ENCODE measurements around the gene CCT2. TPM values are rescaled to one million over a fixed set of nuclear protein-coding genes. Genes with fewer than 3 reads are reported as not detected.

CCT2 gene
- total RNA-seq, 1 donor from 2014 or later, result 77.3 TPM

- no peaks in the 10 kb centered on the region for H3K9me3 ChIP-seq
- DNase-seq (ENCODE audit: extremely low spot score in 2 of 2), result no peak
- no peak for TF ChIP-seq POLR2A (IDR thresholded peaks at IDR 0.05)
- TF ChIP-seq CTCF (IDR thresholded peaks at IDR 0.05), result no peak
- TF ChIP-seq POLR2AphosphoS5 (IDR thresholded peaks at IDR 0.05; ENCODE audit: insufficient read depth in 1 of 2, low read depth in 1 of 2), result no peak
- no peaks in the 10 kb centered on the region for H3K36me3 ChIP-seq
- no peak overlapping the region for H3K27ac ChIP-seq
- no peaks in the 10 kb centered on the region for H3K4me1 ChIP-seq
- H3K4me3 ChIP-seq, result no peak overlapping the region
- intact Hi-C loops (cut with DNase I), result no loop called here
- no peaks in the 10 kb centered on the region for H3K27me3 ChIP-seq
These were observed 34.8 kb downstream of the CCT2 start for GRCh38 chr12:69620077-69620476.

GRCh38 chr12:69620921-69621320, 35.7 kb downstream of the CCT2 start:
- Histone ChIP-seq H3K4me3 (no peak overlapping the region), H3K27ac (no peak overlapping the region), H3K9me3 (no peaks in the 10 kb centered on the region), H3K36me3 (no peaks in the 10 kb centered on the region), H3K4me1 (no peaks in the 10 kb centered on the region), H3K27me3 (no peaks in the 10 kb centered on the region)
- no peak for DNase-seq (ENCODE audit: extremely low spot score in 2 of 2)
- no peak for TF ChIP-seq POLR2A (IDR thresholded peaks at IDR 0.05)
- TF ChIP-seq CTCF (IDR thresholded peaks at IDR 0.05), result no peak
- no peak for TF ChIP-seq POLR2AphosphoS5 (IDR thresholded peaks at IDR 0.05; ENCODE audit: insufficient read depth in 1 of 2, low read depth in 1 of 2)
- intact Hi-C loops (cut with DNase I), result no loop called here

- Histone ChIP-seq H3K4me3 (no peak overlapping the region), H3K4me1 (no peaks in the 10 kb centered on the region), H3K9me3 (no peaks in the 10 kb centered on the region), H3K27ac (no peak overlapping the region), H3K36me3 (no peaks in the 10 kb centered on the region), H3K27me3 (no peaks in the 10 kb centered on the region)
- no peak for DNase-seq (ENCODE audit: extremely low spot score in 2 of 2)
- intact Hi-C loops (cut with DNase I), result no loop called here
- TF ChIP-seq CTCF (IDR thresholded peaks at IDR 0.05) (no peak), POLR2A (IDR thresholded peaks at IDR 0.05) (no peak), POLR2AphosphoS5 (IDR thresholded peaks at IDR 0.05; ENCODE audit: insufficient read depth in 1 of 2, low read depth in 1 of 2) (no peak)
These were observed 36.3 kb downstream of the CCT2 start for GRCh38 chr12:69621551-69621950.

- H3K27me3 ChIP-seq, result no peaks in the 10 kb centered on the region
- H3K27ac ChIP-seq, result no peak overlapping the region
- no peak for DNase-seq (ENCODE audit: extremely low spot score in 2 of 2)
- intact Hi-C loops (cut with DNase I), result no loop called here
- H3K4me3 ChIP-seq, result no peak overlapping the region
- TF ChIP-seq POLR2A (IDR thresholded peaks at IDR 0.05), result no peak
- TF ChIP-seq CTCF (IDR thresholded peaks at IDR 0.05), result no peak
- no peak for TF ChIP-seq POLR2AphosphoS5 (IDR thresholded peaks at IDR 0.05; ENCODE audit: insufficient read depth in 1 of 2, low read depth in 1 of 2)
- H3K9me3 ChIP-seq, result no peaks in the 10 kb centered on the region
- no peaks in the 10 kb centered on the region for H3K4me1 ChIP-seq
- no peaks in the 10 kb centered on the region for H3K36me3 ChIP-seq
These were observed 38.7 kb downstream of the CCT2 start for GRCh38 chr12:69623970-69624369.

DNA sequence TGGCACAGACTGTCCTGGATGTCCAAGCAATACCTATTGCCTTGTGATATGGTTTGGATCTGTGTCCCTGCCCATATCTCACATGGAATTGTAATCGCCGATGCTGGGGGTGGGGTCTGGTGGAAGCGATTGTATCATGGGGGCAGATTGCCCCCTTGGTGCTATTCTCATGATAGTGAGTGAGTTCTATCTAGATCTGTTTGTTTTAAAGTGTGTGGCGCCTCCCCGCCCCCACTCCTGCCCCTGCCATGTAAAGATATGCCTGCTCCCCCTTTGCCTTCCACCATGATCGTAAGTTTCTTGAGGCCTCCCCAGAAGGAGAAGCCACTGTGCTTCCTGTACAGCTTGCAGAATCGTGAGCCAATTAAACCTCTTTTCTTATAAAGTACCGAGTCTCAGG, 42.2 kb downstream of the CCT2 start:
- no peaks in the 10 kb centered on the region for H3K4me1 ChIP-seq
- intact Hi-C loops (cut with DNase I), result no loop called here
- no peaks in the 10 kb centered on the region for H3K36me3 ChIP-seq
- no peak for DNase-seq (ENCODE audit: extremely low spot score in 2 of 2)
- no peaks in the 10 kb centered on the region for H3K9me3 ChIP-seq
- H3K27me3 ChIP-seq, result no peaks in the 10 kb centered on the region
- no peak overlapping the region for H3K4me3 ChIP-seq
- TF ChIP-seq POLR2AphosphoS5 (IDR thresholded peaks at IDR 0.05; ENCODE audit: insufficient read depth in 1 of 2, low read depth in 1 of 2) (no peak), CTCF (IDR thresholded peaks at IDR 0.05) (no peak), POLR2A (IDR thresholded peaks at IDR 0.05) (no peak)
- no peak overlapping the region for H3K27ac ChIP-seq
